ENCODE measurements around the gene TMEM273.

TMEM273 gene

DNA sequence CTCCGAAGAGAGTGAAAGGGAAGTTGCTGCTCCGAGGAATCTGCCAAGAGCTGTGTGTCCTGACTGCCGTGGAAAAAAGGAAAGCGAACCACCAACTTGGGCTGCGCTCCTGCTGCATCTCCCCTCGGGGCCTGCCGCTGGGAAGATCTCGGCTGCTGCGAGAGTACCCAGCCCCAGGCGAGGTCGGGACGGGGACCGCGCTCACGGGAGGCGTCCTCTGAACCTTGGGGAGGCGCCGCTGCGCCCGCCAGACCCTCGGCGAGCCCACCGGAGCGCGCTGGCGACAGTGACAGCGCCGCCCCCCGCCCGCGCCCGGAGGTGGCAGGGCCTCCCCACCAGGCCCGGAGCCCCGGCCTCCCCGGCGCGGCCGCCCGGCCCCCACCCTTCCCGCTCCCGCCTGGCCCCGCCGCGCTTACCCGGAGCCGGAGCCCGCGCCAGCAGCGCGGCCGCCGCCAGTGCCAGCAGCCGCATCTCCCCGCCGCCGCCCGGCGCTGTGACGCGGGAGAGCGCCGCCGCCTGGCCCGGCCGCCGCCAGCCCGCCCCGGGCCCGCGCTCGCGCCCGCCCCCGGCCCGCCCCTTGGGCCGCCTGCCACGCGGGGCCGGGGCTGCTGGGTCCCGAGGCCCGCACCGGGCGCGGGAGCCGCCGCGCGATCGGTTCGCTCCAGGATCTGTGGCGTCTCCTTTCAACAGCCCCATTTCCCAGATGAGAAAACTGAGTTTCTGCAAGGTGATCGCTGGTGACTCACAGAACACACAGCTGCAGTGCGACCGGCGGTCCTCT is 73.0 kb downstream of the TMEM273 start, which contains the start of gene VSTM4:
TSS of gene VSTM4 (minus strand) at position 508 of the 781 bp plus-strand sequence. CDS start at position 471, 37 bp downstream.
- H3K27ac Mint-ChIP-seq, result no peak within 1 kb of the TSS
- peak; percentile 56 for ATAC-seq
- H3K36me3 Mint-ChIP-seq, result no peaks in the 10 kb centered on the region
- H3K9me3 Mint-ChIP-seq, result no peaks in the 10 kb centered on the region
- DNase-seq (ENCODE audit: low spot score in 2 of 2), result no peak
- H3K4me1 Mint-ChIP-seq, result no peaks in the 10 kb centered on the region
- H3K4me3 Mint-ChIP-seq, result peak within 1 kb of the TSS; percentile 53

DNA sequence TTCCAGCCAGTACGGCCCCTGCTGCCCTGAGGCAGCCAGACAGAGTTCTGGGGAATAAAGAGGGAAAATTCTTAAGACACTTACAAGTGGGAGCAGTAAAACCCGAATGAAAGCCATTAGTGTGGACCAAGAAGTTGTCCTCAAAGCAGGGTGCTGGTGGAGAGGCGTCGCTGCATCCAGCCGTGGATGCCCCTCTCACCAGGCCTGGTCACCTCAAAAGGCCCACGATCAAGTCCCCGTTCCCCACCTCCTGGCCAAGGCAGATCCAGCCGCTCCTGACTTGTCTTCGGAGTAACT is 73.5 kb downstream of the TMEM273 start:
- Mint-ChIP-seq H3K9me3 (no peaks in the 10 kb centered on the region), H3K36me3 (no peaks in the 10 kb centered on the region), H3K4me3 (peak overlapping the region; percentile 53), H3K27ac (no peak overlapping the region), H3K4me1 (no peaks in the 10 kb centered on the region)
- DNase-seq (ENCODE audit: low spot score in 2 of 2), result peak in 1 of 2 donors; percentile 41
- ATAC-seq, result no peak

DNA sequence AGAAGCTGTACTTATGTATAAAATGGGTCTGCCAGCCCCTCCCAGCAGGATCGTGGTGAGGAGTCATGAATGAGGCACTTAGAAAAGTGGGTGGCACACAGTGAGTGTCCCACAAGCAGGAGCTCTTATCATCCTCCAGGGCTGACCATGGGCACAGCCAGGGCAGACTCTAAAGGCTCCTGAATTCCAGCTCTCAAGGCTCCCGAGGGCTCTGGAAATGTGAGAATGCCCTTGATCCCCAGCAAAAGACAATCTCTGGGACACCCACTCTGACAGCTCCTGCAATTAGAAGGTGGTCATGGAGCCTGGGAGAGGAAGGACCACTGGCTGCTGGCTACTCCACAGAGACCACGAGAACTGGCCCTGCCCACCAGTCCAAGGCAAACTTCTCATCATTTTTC is 74.5 kb downstream of the TMEM273 start:
- Mint-ChIP-seq H3K27ac (no peak overlapping the region), H3K4me1 (no peaks in the 10 kb centered on the region), H3K4me3 (no peak overlapping the region), H3K36me3 (no peaks in the 10 kb centered on the region), H3K9me3 (no peaks in the 10 kb centered on the region)
- peak in 1 of 2 donors; percentile 23 for DNase-seq (ENCODE audit: low spot score in 2 of 2)
- ATAC-seq, result no peak

DNA sequence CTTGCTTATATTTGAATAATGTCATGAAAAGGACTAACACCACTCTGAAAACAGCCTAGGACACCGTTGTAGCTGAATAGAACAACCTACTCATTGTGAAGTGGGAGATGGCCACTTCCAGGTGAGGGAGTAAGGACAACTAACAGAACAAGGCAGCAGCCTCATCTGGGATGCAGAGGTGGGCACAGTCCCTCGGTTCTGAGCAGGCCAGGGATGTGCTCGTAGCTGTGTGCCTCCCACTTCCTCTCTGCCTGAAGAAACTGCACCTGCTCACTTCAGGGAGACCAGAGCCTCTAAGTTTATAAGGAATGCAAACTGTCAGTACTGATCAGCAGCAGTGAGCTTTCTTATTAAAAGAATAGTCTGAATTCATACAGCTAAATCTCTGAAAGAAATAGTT is 75.3 kb downstream of the TMEM273 start:
- ATAC-seq, result no peak
- H3K36me3 Mint-ChIP-seq, result no peaks in the 10 kb centered on the region
- H3K27ac Mint-ChIP-seq, result no peak overlapping the region
- H3K4me3 Mint-ChIP-seq, result no peak overlapping the region
- peak in 1 of 2 donors; percentile 12 for DNase-seq (ENCODE audit: low spot score in 2 of 2)
- H3K4me1 Mint-ChIP-seq, result no peaks in the 10 kb centered on the region
- no peaks in the 10 kb centered on the region for H3K9me3 Mint-ChIP-seq

DNA sequence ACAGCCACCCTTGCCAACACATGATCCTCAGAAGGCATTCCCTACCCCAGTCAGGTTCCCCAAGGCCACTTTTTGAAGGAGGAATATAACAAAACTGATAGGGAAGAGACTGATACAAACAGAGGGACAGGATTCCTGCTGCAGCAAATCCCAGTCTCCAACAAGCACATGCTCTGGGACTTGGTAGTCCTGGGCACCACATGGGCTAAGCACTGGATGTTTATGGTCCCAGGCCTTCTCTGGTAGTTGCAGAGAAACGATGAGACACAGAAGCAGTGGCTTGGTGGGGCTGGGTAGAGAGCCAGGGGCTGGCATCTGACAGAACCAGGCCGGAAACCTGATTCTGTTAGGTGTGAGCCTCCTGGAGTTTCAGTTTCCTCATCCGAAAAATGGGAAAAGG is 76.1 kb downstream of the TMEM273 start:
- Mint-ChIP-seq H3K27ac (no peak overlapping the region), H3K4me3 (no peak overlapping the region), H3K36me3 (no peaks in the 10 kb centered on the region), H3K4me1 (no peaks in the 10 kb centered on the region), H3K9me3 (no peaks in the 10 kb centered on the region)
- DNase-seq (ENCODE audit: low spot score in 2 of 2), result peak in 1 of 2 donors; percentile 26
- no peak for ATAC-seq

DNA sequence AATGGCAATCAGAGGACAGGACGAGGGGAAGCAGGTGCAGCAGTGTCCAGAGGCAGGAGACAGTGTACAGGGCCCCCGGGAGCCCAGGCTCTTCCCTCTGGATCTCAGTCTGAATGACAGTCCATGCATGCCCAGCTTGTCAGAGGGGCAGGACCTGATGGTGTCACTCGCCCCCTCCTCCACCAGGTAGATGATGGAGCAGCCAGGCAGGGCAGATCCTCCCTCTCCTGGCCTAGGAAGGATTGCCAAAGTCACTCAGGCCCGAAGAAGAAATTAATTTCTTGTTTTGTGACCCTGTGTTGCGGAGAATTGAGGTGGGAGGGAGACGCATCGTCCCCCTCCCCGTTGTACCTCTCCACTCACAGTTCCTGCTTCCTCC is 76.9 kb downstream of the TMEM273 start:
- Mint-ChIP-seq H3K27ac (no peak overlapping the region), H3K4me1 (no peaks in the 10 kb centered on the region), H3K4me3 (no peak overlapping the region), H3K9me3 (no peaks in the 10 kb centered on the region), H3K36me3 (no peaks in the 10 kb centered on the region)
- DNase-seq (ENCODE audit: low spot score in 2 of 2), result no peak
- ATAC-seq, result no peak

DNA sequence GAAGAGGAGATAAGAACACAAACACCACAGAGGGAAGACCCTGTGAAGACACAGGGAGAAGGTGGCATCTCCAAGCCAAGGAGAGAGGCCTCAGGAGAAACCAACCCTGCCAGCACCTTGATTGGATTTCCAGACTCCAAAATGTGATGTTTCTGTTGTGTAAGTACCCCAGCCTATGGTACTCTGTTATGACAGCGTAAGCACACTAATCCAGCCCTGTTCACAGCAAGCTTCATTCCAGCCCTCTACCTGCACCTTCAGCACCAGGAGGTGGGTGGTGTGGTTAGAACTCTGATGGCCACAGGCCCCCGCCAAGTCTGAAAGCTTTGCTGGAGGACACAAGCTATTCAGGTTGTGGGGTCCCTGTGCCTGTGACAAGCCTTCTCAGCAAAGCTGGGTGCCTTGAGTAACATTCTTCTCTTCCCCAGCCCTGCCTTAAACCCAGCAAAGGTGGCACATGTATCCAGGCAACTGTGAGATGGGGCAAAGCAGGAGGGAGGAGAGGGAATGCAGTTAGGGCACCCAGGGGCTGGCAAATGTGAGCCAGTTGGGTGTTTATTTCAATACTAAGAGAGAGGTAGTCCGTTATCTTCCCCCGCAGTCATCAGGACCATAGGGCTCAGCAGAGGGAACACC is 77.4 kb downstream of the TMEM273 start:
- peak in 1 of 2 donors; percentile 38 for DNase-seq (ENCODE audit: low spot score in 2 of 2)
- Mint-ChIP-seq H3K27ac (no peak overlapping the region), H3K36me3 (no peaks in the 10 kb centered on the region), H3K4me3 (no peak overlapping the region), H3K4me1 (no peaks in the 10 kb centered on the region), H3K9me3 (no peaks in the 10 kb centered on the region)
- no peak for ATAC-seq

DNA sequence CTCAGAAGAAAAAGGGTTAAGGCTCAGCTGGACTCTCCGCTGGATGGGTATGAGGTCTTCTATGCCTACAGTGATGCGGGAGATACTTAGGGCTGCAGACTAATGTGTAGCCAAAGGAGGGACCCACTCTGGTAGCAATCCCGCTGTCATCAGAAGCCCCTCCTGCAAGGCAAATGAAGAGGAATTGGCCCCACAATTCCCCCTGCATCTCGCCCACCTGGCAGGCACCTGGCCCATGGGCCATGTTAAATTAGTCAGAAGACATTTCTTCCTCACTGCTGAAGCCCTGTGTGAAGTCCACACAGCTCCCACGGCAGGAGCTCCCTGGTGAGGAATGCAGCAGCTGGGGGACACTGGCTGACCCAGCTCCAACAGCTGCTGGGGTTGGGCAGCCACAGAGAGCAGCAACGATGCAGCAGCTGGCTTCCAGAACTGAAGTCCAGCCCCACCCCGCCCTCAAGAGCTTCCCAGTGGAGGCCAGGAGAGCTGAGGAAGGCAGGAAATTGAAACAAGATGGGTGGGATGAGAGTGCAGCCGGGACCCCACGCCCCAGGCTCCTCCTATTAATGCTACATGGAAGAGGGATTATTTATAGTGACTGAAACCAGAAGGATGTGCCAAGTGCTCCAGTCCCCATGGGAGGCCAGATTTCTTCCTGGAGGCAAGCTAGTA is 78.4 kb downstream of the TMEM273 start:
- DNase-seq (ENCODE audit: low spot score in 2 of 2) (peak in 1 of 2 donors; percentile 18), ATAC-seq (no peak)
- Mint-ChIP-seq H3K9me3 (peaks cover 1% of the 10 kb centered on the region), H3K4me3 (no peak overlapping the region), H3K4me1 (peaks cover 2% of the 10 kb centered on the region), H3K27ac (no peak overlapping the region), H3K36me3 (no peaks in the 10 kb centered on the region)

DNA sequence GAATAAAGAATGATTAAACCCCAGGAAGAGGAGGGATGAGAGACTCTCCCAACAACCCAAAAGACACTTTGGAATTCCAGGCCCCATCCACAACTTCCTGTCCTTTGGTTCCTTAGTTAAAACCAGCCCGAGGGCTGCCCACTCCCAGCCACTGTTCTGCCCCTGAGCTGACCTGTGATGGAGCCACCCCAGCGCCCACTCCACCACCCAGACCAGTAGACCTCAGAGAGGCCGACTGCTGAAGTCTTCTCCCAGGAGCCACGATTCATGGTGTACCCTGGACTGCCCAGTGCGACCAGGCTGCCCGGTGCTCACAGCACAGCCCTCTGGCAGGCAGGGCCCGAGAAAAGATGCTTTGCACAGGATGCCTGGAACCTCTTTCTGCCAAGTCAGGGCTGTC is 79.5 kb downstream of the TMEM273 start:
- DNase-seq (ENCODE audit: low spot score in 2 of 2) (peak in 1 of 2 donors; percentile 34), ATAC-seq (no peak)
- Mint-ChIP-seq H3K4me1 (peaks cover 8% of the 10 kb centered on the region), H3K36me3 (no peaks in the 10 kb centered on the region), H3K27ac (no peak overlapping the region), H3K4me3 (no peak overlapping the region), H3K9me3 (peaks cover 5% of the 10 kb centered on the region)

DNA sequence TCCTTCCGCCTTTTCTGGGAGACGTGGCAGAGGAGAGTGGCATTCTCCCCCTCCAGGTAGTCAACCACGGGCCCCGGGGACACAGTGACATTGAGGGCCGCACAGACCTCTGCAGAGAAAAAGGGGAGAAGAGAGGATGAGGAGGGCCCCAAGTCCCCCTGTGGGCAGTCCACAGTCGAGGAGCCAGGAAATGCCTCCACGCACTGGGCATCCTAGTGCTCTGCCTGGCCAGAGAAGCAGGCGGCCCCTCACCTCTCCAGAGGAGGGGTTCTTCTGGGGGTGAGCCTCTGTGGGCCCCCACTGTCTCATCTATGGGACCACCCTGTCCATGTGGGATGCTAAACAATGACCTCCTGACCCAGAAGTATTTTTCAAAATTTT is 80.3 kb downstream of the TMEM273 start:
- H3K27ac Mint-ChIP-seq, result no peak overlapping the region
- DNase-seq (ENCODE audit: low spot score in 2 of 2) (peak in 1 of 2 donors; percentile 30), ATAC-seq (no peak)
- H3K36me3 Mint-ChIP-seq, result no peaks in the 10 kb centered on the region
- peaks cover 8% of the 10 kb centered on the region for H3K4me1 Mint-ChIP-seq
- peaks cover 5% of the 10 kb centered on the region for H3K9me3 Mint-ChIP-seq
- H3K4me3 Mint-ChIP-seq, result no peak overlapping the region

DNA sequence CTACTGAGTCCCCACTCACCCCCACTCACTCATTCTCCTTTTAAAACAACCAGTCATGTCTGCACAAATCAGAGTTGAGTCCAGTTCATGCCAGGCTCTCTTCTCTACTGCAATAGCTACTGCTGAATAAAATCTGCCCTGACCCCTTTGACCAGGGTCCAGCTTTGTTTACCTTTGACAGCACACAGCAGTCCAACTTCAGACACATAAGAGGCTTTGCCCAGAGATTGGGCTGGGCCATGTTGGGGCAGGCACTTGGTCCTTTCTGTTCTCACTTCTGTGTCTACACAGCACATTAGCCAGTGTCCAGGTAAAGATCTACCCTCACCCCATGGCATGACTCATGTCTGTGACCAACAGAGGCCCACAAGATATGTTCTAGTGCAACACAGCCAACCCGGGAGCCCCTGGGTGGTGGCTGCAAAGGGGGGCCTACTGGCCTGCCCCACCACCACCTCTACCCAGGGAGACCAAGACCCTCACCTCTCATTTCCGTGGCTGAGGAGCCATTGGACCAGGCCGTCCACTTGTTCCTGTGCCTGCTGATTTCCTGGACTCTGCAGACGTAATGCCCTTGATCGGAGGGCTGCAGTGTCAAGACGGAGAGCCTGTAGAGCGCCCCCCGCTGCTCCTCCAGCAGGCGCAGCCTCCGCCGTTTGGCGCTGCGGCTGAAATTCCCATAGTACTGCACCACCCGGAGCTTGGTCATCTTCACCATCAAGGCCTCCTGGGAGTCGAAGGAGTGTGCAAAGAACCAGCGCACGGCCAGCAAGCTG is 80.9 kb downstream of the TMEM273 start:
- no peak overlapping the region for H3K4me3 Mint-ChIP-seq
- H3K36me3 Mint-ChIP-seq, result no peaks in the 10 kb centered on the region
- H3K9me3 Mint-ChIP-seq, result peaks cover 5% of the 10 kb centered on the region
- H3K4me1 Mint-ChIP-seq, result peaks cover 8% of the 10 kb centered on the region
- ATAC-seq, result no peak
- H3K27ac Mint-ChIP-seq, result no peak overlapping the region
- peak in 1 of 2 donors; percentile 33 for DNase-seq (ENCODE audit: low spot score in 2 of 2)

DNA sequence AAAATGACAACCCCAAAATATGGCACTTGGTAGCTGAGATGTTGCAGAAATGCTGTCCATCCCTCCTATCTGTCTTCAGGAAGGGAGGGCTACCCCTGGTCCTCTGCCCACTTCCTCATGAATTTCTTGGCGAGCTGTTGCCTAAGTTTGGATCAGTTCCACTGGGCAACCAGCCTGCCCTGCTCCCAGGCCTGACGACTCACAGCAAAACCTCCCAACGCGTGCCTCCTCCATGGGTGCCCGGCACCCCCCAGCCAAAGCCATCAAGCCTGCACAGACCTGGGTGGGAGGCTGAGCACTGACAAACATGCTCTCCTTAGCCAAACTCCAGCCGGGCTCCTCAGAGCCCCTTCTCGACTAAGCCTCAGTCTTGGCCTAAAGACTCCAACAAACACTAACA is 81.7 kb downstream of the TMEM273 start:
- H3K4me3 Mint-ChIP-seq, result no peak overlapping the region
- no peak for DNase-seq (ENCODE audit: low spot score in 2 of 2)
- no peaks in the 10 kb centered on the region for H3K36me3 Mint-ChIP-seq
- peaks cover 8% of the 10 kb centered on the region for H3K4me1 Mint-ChIP-seq
- no peak overlapping the region for H3K27ac Mint-ChIP-seq
- peaks cover 5% of the 10 kb centered on the region for H3K9me3 Mint-ChIP-seq
- ATAC-seq, result no peak

DNA sequence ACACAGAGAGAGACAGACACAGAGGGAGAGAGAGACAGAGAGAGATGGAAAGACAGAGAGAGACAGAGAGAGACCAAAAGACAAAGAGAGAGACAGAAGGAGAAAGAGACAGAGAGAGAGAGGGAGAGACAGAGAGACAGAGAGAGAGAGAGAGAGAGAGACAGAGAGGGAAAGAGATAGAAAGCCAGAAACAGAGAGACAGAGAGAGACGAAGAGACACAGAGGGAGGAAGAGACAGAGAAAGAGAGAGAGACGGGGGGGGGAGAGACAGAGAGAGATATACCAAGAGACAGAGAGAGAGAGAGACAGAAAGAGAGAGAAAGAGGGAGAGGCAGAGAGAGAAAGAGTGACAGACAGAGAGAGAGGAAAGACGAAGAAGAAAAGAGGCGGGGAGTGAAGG is 83.1 kb downstream of the TMEM273 start:
- Mint-ChIP-seq H3K4me3 (no peak overlapping the region), H3K27ac (peak overlapping the region; percentile 29), H3K4me1 (peaks cover 8% of the 10 kb centered on the region), H3K9me3 (peaks cover 5% of the 10 kb centered on the region), H3K36me3 (no peaks in the 10 kb centered on the region)
- no peak for DNase-seq (ENCODE audit: low spot score in 2 of 2)
- no peak for ATAC-seq
